T-helper 2 cell treated with Interferon-gamma antibody and Interleukin-4, amounts not matched to agents 100 ng/mL and 5 ng/mL, for 36 hours (primary cell): ENCODE measurements around the gene HUS1B. TPM values are rescaled to one million over a fixed set of nuclear protein-coding genes. Genes with fewer than 3 reads are reported as not detected.
"Not testable (repeated sequence)": the region's sequence is repeated elsewhere in the genome, so short reads cannot be mapped to it uniquely, and the experiment has no call there.

ENCODE experiments used
- intact Hi-C: fragments of 100-400 bp; cut with micrococcal nuclease; formaldehyde crosslinking; loops from one replicate; pipeline ENCODE4 v1.15.1; 2023
- total RNA-seq: library from RNA; stranded (reverse); gene quantifications from 2 replicates; pipeline ENCODE4 v1.2.3, GENCODE V29; 2022

The HUS1B gene
- 1.3 and 1.4 TPM in 2 replicates for total RNA-seq

DNA sequence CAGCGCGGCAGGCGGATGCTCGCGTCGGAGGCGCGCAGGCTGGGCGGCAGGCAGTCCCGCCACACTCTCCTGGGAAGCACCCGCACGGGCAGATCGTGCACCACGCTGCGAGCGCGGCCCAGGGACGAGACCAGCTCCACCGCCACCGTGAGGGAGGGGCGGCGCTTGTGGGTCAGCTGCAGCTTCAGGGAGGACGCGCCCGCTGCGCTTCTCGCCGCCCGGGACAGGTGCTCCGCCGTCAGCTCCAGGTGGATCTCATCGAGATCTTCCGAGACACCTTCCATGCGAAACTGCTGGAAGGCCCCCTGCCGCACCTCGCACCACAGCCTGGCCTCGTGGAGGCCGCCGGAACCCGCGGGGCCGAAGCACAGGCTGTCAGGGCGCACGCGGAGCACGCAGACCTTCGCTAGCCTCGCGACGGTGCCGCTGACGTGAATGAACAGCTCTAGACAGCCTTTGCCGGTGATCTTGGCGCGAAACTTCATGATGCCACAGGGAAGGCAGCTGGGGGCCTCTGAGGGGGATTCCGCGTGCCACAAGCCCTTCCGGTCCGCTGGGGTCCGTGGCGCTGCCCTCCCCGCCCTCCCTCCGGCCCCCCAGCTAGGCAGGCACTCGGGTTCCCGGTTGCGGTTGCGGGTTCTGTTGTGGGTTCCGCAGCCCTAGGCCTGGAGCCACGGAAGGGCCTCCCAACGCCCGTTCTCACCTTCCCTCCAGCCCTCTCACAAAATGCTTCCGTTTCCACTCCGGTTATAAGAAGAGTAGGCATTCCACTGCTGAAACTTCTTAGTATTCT lies at the start of gene HUS1B:
TSS of gene HUS1B (minus strand) at position 641 of the 793 bp plus-strand sequence. CDS start at position 485, 156 bp downstream.
- intact Hi-C loops: no loop called here

DNA sequence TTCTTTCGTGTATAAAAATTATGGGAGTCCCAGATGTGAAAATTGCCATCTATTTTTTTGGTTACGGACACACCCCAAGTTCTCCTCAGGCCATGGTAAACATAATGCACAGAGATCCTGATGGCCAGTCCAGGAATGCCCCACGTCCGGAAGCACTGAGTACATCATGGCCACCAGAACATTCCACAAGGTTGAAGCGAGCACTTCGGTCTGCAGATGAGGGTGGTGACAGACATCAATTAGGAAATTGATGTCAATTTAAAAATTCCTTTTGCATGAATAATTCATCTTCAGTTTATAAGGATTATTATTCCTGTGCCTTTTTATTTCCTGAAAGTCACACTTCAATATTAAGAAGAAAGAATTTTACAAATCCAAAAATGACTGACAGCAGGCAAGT lies 49.2 kb upstream of the HUS1B start:
- intact Hi-C loops: no loop called here

DNA sequence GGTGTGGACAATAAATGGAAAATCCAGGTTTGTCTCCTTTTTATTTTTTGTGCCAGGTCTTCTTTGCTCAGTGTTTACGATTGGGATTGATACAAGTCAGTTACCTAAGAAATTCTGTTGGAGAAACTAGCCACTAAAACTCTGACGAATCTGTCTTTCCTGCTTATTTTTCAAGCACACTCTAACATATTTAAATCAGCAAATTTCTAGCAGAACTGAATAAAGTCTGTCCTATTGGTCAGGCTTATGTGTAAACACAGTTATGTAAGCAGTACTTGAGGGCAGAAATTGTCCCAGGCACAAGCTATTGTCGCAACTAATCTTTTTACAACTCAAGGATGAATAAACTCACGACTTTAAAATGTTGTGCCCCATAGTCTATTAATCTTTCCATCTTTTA lies 48.1 kb upstream of the HUS1B start:
- intact Hi-C loops: no loop called here

DNA sequence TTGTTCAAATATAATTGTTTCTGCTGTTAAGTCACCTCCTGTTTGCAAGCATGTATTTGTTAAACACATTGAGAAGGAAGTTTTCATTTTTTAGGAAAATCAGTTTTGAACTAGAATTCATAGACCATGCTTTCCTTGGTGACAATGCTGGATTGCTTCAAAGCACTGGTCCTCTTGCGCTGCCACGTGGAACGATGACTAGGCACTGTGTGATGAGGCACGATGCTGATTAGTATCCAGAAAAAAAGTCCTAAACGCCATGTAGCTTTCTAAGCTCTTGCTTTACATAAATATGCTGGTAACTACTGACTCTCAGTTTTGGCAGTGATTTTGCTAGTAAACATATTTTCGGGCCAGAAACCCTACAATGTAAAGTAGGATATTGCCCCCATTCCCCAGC lies 47.1 kb upstream of the HUS1B start:
- intact Hi-C loops: no loop called here

DNA sequence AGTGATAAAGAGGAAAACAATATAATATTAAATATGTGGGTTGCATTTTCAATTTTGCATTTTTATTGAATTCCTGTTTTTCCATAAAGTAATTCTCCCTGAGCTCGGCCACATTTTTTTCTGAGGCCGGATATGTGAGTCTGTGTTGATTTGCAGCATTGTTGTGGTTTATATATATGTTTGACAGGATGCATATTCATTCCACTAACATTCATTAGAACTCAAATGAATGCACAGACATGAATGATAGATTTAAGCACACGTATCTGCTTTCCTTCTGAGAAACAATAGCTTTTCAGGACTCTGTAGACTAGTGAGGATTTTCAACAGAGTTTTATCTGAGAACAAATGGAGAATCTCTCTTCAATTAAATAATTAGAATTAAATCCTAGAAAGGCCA lies 46.7 kb upstream of the HUS1B start:
- intact Hi-C loops: no loop called here

DNA sequence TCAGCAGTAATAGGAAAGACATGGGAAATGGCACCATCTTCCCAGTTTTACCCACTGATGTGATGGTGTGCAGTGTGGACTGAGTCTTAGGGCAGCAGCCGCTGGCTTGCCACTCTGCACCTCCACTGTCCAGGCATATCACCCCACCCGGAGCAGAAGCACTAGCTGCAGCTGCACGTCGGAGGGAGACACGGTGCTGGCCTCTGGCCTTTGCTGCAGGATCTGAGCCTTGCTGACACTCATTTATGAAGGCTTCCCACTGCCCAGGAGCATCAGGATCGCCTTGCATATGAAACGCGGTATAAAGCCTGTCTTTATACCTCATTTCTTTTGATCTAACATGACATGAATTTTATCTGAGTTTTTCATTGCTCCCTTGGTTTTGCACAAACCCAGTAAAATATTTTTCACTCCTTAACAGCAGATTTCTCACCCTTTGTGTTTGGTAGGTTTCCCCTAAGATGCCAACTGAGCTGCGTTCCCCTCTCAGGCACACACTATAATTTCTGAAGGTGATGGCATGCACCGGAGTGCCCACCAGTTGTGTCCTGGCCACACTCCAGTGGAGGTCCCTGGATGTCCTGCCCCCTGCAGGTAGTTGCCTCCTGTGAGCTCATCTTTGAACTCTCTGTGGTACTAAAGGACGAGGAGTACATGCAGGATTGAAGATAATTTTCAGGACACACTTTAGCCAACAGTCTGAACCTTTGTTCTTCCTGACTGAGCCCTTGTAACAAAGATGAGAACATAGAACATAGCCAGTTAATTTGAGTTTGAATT lies 45.0 kb upstream of the HUS1B start:
- intact Hi-C loops: no loop called here

DNA sequence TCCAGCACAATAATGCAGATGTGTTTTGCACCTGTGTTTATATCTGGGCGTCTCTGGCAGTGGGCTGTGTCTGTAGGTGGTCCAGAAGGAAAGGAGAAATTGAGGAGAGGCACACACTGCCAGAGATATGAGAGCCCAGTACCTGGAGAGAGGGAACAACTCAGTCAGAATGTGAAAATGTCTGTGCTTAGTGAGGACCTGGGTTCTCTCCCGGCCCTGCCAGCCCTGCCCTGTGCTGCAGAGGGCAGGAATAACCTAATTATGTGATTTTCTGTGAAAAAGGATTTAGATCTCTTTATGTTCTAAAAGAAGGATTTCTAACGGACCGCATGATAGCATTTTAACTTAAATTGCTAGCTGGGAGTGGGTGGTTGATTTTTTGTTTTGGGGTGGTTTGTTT lies 44.3 kb upstream of the HUS1B start:
- intact Hi-C loops: no loop called here

DNA sequence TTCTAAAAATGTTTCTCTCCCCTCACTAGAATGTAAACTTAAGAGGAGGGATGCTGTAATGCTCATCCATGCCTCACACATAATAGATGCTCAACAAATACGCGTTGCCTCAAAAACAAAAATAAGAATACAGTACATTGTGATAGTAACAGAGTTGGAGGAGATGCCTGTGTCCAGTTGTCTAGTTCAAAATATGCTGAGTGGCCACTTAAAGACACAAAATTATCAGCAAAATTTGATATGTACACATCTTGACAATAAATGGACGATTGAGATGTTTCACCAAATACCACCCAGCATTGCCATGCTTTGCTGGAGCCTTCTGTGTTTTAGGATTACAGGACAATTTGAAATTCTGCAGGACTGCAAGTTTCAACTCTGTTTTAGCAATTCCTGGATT lies 43.6 kb upstream of the HUS1B start:
- intact Hi-C loops: no loop called here

DNA sequence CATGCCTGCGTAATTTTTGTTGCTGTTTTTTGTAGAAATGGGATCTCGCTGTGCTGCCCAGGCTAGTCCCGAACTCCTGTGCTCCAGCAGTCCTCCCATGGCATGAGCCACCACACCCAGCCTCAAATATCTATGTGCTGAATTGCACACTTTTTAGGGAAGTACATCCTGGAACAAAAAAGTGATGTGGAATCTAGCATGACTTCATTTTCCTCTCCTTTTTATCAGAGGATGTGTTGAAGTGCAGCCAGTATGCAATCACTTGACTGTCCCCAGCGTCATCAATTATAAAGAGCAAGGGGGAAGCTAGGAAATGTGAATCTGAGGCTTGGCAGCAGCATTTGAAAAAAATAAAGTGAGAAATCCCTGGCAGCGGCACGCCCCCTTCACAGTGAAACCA lies 42.4 kb upstream of the HUS1B start:
- intact Hi-C loops: no loop called here

DNA sequence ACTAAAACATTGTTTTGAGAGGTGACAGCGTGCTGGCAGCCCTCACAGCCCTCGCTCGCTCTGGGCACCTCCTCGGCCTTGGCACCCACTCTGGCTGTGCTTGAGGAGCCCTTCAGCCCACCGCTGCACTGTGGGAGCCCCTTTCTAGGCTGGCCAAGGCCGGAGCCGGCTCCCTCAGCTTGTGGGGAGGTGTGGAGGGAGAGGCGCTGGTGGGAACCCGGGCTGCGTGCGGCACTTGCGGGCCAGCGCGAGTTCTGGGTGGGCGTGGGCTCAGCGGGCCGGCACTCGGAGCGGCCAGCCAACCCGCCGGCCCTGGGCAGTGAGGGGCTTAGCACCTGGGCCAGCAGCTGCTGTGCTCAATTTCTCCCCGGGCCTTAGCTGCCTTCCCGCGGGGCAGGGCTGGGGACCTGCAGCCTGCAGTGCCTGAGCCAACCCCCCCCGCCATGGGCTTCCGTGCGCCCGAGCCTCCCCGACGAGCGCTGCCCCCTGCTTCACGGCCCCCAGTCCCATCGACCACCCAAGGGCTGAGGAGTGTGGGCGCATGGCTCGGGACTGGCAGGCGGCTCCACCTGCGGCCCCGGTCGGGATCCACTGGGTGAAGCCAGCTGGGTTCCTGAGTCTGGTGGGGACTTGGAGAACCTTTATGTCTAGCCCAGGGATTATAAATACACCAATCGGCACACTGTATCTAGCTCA lies 37.7 kb upstream of the HUS1B start:
- intact Hi-C loops: not testable (repeated sequence)

DNA sequence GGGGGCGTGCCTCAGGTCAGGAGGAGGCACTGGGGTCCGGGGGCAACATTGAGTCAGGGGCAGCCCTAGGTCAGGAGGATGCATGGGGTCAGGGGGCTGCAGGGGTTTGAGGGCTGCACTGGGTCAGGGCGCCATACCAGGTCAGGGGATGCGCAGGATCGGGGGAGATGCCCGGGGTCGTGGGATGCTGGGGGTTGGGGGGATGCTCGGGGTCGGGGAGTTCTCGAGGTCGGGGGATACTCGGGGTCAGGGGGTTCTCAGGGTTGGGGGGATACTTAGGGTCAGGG lies 36.8 kb upstream of the HUS1B start:
- intact Hi-C loops: loop anchor here (1.0 to 2.0 kb wide), 3 partner anchors 18 to 303 kb away; partner anchors contain the start of gene IRF4

DNA sequence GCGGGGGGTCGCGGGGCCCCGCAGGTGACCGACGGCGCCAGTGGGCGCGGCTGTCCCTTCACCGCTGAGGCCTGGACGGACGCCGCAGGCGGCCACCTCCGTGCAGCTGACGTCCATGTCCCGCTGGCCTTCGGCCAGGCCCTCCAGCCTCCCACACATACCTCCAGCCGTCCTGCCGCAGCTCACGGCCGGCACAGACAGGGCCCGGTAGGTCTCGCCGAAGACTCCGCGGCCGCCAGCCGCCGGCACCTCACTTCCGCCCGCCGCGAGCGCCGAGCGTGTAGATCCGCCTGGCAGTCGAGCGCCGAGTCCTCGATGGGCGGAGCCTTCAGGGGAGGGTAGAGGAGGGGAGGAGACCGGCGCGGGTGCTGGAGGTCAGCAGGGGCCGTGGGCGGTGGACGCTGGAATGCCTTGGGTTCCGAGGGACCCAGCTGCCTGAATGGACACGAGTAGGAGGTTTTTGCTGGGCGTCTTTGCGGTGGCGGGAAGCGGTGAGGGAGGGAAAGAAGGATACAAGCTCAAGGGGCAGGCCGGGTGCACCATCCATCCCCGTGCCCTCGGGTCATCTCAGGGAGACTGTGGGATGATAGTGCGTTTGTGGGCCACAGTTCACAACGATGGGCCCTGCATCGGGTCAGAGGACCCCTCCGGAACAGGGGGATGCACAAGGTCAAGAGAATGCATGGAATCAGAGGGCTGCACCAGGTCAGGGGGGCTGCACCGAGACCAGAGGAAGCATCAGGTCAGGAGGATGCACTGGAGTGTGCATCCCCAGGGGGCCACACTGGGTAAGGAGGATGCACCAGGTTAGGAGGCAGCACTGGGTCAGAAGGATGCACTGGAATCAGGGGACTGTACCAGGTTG lies 36.2 kb upstream of the HUS1B start, which contains the start of gene EXOC2:
TSS of gene EXOC2 (minus strand) at position 282 of the 865 bp plus-strand sequence. CDS start 55,321 bp downstream, outside the sequence.
- intact Hi-C loops: loop anchor here (1.0 to 2.0 kb wide), 3 partner anchors 18 to 302 kb away; partner anchors contain the start of gene IRF4

DNA sequence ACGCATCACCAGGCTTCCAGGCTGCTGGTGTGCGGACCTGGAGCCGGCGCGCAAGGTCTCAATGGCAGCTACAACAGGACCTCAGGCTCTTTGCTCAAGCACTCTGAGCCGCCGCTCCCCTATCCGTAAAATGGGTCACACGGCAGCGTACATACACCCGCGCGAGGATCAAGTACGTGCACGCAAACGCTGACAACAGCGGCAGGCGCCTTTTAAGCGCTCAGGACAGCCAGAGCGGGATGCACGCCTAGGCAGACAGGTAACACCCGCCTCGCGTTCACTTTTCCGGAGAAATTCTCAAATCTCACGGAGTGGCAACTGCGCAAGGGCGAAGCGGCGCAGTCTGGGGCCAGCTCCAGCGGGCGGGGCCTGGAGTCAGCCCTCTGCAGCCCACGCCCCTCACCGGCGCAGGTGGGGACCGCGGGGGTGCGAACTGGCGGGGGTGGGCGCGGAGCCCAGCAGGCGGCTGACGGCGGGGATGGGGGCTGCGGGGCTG lies 35.5 kb upstream of the HUS1B start:
- intact Hi-C loops: loop anchor here (2.0 kb wide), 1 partner anchor 302 kb away; the partner anchor contains the start of gene IRF4

DNA sequence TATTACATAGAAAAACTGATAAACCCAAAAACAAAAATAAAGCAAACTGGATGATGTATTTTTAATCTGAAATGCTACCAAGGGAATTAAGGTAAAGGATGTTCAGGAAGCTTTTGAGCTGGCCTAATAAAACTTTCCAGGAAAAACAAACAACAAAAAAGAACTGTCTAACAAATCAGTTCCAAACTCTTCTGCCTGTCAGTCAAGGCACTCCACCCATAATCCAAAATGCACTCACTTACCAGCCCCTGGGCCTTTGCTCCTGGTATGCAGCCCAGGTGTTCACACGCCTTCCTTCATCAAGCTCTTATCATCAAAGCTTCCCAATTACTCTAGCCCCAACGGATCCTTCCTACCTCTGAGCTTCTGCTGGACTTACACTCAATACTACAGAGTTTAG lies 32.3 kb upstream of the HUS1B start:
- intact Hi-C loops: no loop called here

DNA sequence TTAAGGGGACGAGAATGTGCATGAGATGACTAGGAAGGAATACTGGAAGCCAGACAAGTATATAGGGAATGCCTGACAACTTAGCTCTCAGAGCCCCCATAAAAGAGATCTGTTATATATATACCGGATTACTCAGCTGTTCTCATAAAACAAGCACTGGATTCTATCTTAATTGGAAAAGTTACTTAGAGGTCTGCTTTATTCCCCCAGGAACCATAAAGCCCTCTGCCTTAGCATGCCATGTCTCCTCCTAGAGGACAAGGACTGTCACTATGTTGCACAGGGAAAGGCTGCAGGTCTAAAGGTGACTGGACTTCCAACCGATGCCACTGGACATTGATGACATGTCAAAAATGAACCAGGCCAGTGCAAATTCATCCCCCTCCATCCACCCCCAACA lies 29.6 kb upstream of the HUS1B start:
- intact Hi-C loops: no loop called here

DNA sequence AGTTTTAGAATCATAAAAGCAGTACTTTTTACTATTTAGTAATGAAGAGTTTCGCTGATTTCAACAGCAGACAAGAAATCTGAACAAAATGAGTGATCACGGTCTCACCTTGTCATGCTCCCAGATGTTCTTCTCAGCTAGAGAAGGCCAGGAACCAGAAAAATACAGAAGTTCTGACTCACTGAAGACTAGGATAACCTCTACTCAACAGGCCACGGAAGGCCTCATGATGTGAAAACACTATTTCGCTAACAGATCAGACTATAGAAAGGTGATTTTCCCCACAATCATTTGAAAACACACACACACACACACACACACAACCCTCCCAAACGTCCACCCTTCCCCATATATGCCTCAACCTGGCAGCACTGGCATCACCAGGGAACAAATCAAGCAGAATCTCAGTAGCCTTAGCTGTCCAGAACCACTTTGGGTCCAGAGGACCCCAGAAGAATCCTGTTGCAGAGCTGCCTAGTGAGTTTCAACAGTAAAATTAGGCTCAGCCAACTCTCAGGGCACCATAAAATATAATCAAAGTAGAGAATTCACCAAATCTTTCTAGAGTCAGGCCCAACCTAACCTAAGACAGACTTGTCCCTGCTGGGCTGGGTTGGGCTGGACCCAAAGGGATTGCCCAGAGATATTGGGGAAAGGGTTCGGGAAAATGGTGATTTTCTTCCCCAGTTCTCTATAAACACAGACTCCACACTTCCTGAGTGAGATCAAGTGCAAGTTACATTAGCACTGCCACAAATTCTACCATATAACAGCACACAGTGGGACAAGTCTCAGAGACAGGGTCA lies 28.1 kb upstream of the HUS1B start:
- intact Hi-C loops: no loop called here

DNA sequence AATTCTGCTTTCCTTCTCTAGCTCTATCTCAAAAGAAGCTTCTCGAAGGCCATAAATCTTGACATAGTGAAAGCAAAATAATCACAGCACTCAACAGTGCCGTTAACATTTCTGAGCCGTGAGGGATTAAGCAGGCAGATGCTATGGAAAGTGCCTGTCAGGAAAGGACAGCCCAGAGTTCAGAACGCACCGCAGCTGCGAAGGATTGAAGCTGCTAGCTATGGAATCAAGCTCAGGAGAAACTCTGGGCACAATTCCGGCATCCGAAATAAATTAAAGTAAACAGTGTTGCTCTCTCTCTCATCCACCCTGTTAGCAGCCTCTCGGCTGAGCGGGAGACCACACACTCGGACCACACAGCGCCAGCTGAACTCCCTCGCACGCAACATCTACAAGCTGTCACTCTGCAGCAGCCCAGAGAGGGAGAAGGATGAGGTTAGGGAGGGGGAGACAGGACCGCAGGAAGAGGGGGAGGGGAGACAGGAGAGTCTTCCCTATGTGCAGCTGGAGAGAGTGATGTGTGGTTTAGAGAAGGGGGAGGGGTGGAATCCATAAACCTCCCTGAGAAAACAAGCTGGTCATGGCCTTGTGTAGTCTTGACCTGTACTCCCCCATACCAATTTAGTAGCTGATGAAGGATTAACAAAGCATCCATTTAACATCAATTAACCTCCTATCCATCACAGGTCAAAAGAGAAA lies 27.0 kb upstream of the HUS1B start:
- intact Hi-C loops: no loop called here

DNA sequence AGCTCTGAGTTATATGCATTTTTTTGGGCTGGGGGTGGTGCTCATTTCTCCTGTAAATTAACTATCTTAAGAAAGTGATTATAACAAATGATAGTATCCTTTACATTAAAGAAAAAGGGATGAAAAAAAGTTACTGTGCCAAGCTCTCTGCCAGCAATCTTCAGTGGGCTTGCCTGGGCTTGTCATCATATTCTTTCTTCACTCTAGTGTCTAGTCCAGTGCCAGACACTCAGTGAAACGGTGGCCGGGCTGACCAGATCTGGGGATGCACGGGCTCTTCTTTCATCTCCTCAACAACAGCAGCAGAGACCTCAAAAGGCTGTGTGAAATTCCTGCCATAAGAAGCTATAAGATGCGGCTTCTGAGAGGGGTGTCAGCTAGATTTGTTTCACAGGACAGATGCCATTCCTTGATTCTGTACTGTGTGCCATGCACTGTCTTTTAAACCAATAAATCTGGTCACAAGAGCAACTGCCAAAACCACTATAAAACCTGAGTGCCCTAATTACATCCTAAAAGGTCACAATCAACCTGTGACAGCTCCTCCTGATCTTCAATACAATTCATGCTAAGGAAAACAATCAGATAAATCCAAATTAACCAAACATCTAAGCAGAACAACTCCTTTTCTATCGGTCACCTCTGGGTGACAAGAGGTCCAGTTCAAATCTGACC lies 23.9 kb upstream of the HUS1B start:
- intact Hi-C loops: no loop called here

DNA sequence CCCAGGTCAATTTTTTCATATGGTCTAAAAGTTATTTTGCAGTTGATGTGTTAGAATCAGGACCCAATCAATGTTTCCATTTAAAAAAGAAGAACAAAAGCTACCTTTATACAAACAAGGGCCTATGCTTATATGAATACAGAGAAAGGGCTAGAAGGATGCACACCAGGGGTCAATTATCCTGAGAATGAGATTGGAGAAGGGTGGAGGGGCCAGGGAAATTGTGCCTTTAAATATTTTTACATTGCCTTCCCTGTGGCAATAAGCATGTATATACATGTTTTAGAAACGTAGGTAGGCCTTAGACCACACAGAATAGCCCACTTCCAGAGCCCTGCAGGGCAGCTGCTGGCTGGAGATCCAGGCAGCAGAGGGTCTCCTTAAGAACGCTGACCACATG lies 23.4 kb upstream of the HUS1B start:
- intact Hi-C loops: no loop called here
